ENCODE results near the gene DDA1. TPM values are rescaled to one million over a fixed set of nuclear protein-coding genes. Genes with fewer than 3 reads are reported as not detected.

The DDA1 gene
- total RNA-seq, 1 experiment from 2014 or later = 42.8 TPM

GRCh38 chr19:17305517-17306284 is 3.7 kb upstream of the DDA1 start, which contains the start of gene MRPL34 (continued):
- TF ChIP-seq JUN (CRISPR knock-in tag; IDR thresholded peaks at IDR 0.05) (no peak), AFF4 (CRISPR knock-in tag; IDR thresholded peaks at IDR 0.05; ENCODE audit: borderline replicate concordance) (no peak), ZNF671 (CRISPR knock-in tag; IDR thresholded peaks at IDR 0.05) (no peak), ETV6 (CRISPR knock-in tag; IDR thresholded peaks at IDR 0.05) (peak; percentile 76), ZNF263 (CRISPR knock-in tag; IDR thresholded peaks at IDR 0.05; ENCODE audit: low read depth) (no peak), FOXP1 (CRISPR knock-in tag; IDR thresholded peaks at IDR 0.05; ENCODE audit: borderline replicate concordance) (peak; percentile 47; the same call in 1 of the 2 replicates), CBFB (CRISPR knock-in tag; IDR thresholded peaks at IDR 0.05; ENCODE audit: low read depth) (no peak), ZBTB21 (CRISPR knock-in tag; IDR thresholded peaks at IDR 0.05; ENCODE audit: borderline replicate concordance) (no peak), GTF2I (CRISPR knock-in tag; conservative IDR thresholded peaks at IDR 0.05) (0 out of 2 replicates have a peak, but pooled peaks have one; percentile 37), ZNF317 (CRISPR knock-in tag; IDR thresholded peaks at IDR 0.05; ENCODE audit: borderline replicate concordance, low read depth) (no peak), MAX (CRISPR knock-in tag; IDR thresholded peaks at IDR 0.05) (0 out of 2 replicates have a peak, but pooled peaks have one; percentile 50), SP1 (CRISPR knock-in tag; conservative IDR thresholded peaks at IDR 0.05) (peak; percentile 64), ZNF121 (CRISPR knock-in tag; IDR thresholded peaks at IDR 0.05) (no peak), SOX15 (CRISPR knock-in tag; IDR thresholded peaks at IDR 0.05) (no peak)
- TF ChIP-seq, protein P1, sequence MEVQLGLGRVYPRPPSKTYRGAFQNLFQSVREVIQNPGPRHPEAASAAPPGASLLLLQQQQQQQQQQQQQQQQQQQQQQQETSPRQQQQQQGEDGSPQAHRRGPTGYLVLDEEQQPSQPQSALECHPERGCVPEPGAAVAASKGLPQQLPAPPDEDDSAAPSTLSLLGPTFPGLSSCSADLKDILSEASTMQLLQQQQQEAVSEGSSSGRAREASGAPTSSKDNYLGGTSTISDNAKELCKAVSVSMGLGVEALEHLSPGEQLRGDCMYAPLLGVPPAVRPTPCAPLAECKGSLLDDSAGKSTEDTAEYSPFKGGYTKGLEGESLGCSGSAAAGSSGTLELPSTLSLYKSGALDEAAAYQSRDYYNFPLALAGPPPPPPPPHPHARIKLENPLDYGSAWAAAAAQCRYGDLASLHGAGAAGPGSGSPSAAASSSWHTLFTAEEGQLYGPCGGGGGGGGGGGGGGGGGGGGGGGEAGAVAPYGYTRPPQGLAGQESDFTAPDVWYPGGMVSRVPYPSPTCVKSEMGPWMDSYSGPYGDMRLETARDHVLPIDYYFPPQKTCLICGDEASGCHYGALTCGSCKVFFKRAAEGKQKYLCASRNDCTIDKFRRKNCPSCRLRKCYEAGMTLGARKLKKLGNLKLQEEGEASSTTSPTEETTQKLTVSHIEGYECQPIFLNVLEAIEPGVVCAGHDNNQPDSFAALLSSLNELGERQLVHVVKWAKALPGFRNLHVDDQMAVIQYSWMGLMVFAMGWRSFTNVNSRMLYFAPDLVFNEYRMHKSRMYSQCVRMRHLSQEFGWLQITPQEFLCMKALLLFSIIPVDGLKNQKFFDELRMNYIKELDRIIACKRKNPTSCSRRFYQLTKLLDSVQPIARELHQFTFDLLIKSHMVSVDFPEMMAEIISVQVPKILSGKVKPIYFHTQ (CRISPR knock-in tag; IDR thresholded peaks at IDR 0.05) = no peak

GRCh38 chr19:17306285-17306714 is 3.1 kb upstream of the DDA1 start:
- H3K4me3 Mint-ChIP-seq = peak overlapping the region; percentile 89
- no peaks in the 10 kb centered on the region for H3K9me3 Mint-ChIP-seq
- no peaks in the 10 kb centered on the region for H3K27me3 Mint-ChIP-seq (ENCODE audit: low read depth)
- ChIA-PET POLR2A (interaction anchor here (0.9 to 1.2 kb wide), 2 partner anchors 13 to 32 kb away, joined by 3 read pairs; no protein-coding TSS in a partner anchor), CTCF (interaction anchor here (1.0 to 3.1 kb wide), 5 partner anchors 13 to 148 kb away, joined by 3 to 60 read pairs (median 5); no protein-coding TSS in a partner anchor)
- ATAC-seq (no peak), DNase-seq (ENCODE audit: low spot score) (no peak)
- peak overlapping the region; percentile 91 for H3K27ac Mint-ChIP-seq
- no peaks in the 10 kb centered on the region; the same call in 1 of the 2 replicates for H3K36me3 Mint-ChIP-seq
- peaks cover 47% of the 10 kb centered on the region for H3K4me1 Mint-ChIP-seq
- no peak for TF ChIP-seq ZNF121 (CRISPR knock-in tag; IDR thresholded peaks at IDR 0.05)
- TF ChIP-seq ZNF219 (CRISPR knock-in tag; IDR thresholded peaks at IDR 0.05; ENCODE audit: borderline replicate concordance) = no peak
- no peak for TF ChIP-seq ATF1 (CRISPR knock-in tag; IDR thresholded peaks at IDR 0.05)
- no peak for TF ChIP-seq NFE2L1 (CRISPR knock-in tag; IDR thresholded peaks at IDR 0.05)
- TF ChIP-seq CREB1 (CRISPR knock-in tag; IDR thresholded peaks at IDR 0.05) = no peak
- peak; percentile 61; the same call in 1 of the 2 replicates for TF ChIP-seq MAX (CRISPR knock-in tag; IDR thresholded peaks at IDR 0.05)
- 0 out of 2 replicates have a peak, but pooled peaks have one; percentile 13 for TF ChIP-seq MYBL2 (CRISPR knock-in tag; IDR thresholded peaks at IDR 0.05)
- no peak for TF ChIP-seq ZNF232 (CRISPR knock-in tag; IDR thresholded peaks at IDR 0.05)
- TF ChIP-seq HMGA2 (CRISPR knock-in tag; IDR thresholded peaks at IDR 0.05) = no peak
- no peak for TF ChIP-seq ELF4 (CRISPR knock-in tag; IDR thresholded peaks at IDR 0.05; ENCODE audit: low read depth)
- no peak for TF ChIP-seq ZMAT4 (CRISPR knock-in tag; IDR thresholded peaks at IDR 0.05)
- no peak for TF ChIP-seq E2F1 (CRISPR knock-in tag; IDR thresholded peaks at IDR 0.05)
- TF ChIP-seq TEAD1 (CRISPR knock-in tag; IDR thresholded peaks at IDR 0.05) = no peak
- no peak; the same call in 1 of the 2 replicates for TF ChIP-seq ESRRA (CRISPR knock-in tag; IDR thresholded peaks at IDR 0.05; ENCODE audit: borderline replicate concordance)
